Hepatocyte (in vitro differentiated cells): Measurements from ENCODE around the gene RAB3GAP2. TPM values are rescaled to one million over a fixed set of nuclear protein-coding genes. Genes with fewer than 3 reads are reported as not detected.
"Not testable (repeated sequence)": the region's sequence is repeated elsewhere in the genome, so short reads cannot be mapped to it uniquely, and the experiment has no call there.

Experiments used
- DNase-seq: peaks from one replicate; pipeline ENCODE4 v3.0.0-alpha.2; 2016; ENCODE audit warnings: low spot score
- H2AFZ ChIP-seq: fragments of 200-600 bp; sonication (generic); 2 replicates; pipeline ENCODE4 v1.6.0; 2016; ENCODE audit warnings: antibody characterized with exemption, mild to moderate bottlenecking
- H3K27ac ChIP-seq: fragments of 200-600 bp; sonication (generic); 2 replicates; pipeline ENCODE4 v1.5.1; 2016; ENCODE audit warnings: mild to moderate bottlenecking
- H3K27me3 ChIP-seq: fragments of 200-600 bp; sonication (generic); 2 replicates; pipeline ENCODE4 v1.6.1; 2016
- H3K36me3 ChIP-seq: fragments of 200-600 bp; sonication (generic); replicated peaks from 2 replicates; pipeline ENCODE4 v1.5.1; 2016; ENCODE audit warnings: low read depth; ENCODE audit not compliant: insufficient read depth
- H3K4me1 ChIP-seq: fragments of 200-600 bp; sonication (generic); 2 replicates; pipeline ENCODE4 v1.5.1; 2016; ENCODE audit warnings: mild to moderate bottlenecking, moderate library complexity; ENCODE audit not compliant: insufficient read depth
- H3K4me2 ChIP-seq: fragments of 200-600 bp; sonication (generic); 2 replicates; pipeline ENCODE4 v1.6.0; 2016
- H3K4me3 ChIP-seq: fragments of 200-600 bp; sonication (generic); 2 replicates; pipeline ENCODE4 v1.5.1; 2016; ENCODE audit warnings: mild to moderate bottlenecking
- H3K79me2 ChIP-seq: fragments of 200-600 bp; sonication (generic); 2 replicates; pipeline ENCODE4 v1.6.0; 2017; ENCODE audit warnings: mild to moderate bottlenecking
- H3K9me2 ChIP-seq: fragments of 200-600 bp; sonication (generic); replicated peaks from 2 replicates; pipeline ENCODE4 v1.6.0; 2017; ENCODE audit warnings: mild to moderate bottlenecking; ENCODE audit not compliant: insufficient read depth
- H3K9me3 ChIP-seq: fragments of 200-600 bp; sonication (generic); 2 replicates; pipeline ENCODE4 v1.5.1; 2016; ENCODE audit warnings: low read depth, mild to moderate bottlenecking
- H4K20me1 ChIP-seq: fragments of 200-600 bp; sonication (generic); 2 replicates; pipeline ENCODE4 v1.6.0; 2016; ENCODE audit warnings: mild to moderate bottlenecking; ENCODE audit not compliant: insufficient read depth, poor library complexity, severe bottlenecking
- EZH2 ChIP-seq: fragments of 200-600 bp; sonication (generic); IDR thresholded peaks from 2 replicates; pipeline ENCODE4 v1.6.1; 2016; ENCODE audit warnings: antibody characterized with exemption, mild to moderate bottlenecking, borderline replicate concordance
- EZH2phosphoT487 ChIP-seq: fragments of 200-600 bp; sonication (generic); IDR thresholded peaks from one replicate; pipeline ENCODE4 v1.6.1; 2018; ENCODE audit warnings: antibody characterized with exemption, mild to moderate bottlenecking, low read depth, moderate library complexity; ENCODE audit not compliant: unreplicated experiment, severe bottlenecking
- WGBS: methylation state at CpG from one replicate; pipeline ENCODE4 v1.1.6; 2016; ENCODE audit warnings: low lambda C conversion rate; ENCODE audit errors: missing lambda C conversion rate; 5-methylcytosine and 5-hydroxymethylcytosine counted together
- polyA plus RNA-seq: library from polyadenylated mRNA; unstranded; fragments of >200 nt; fragmentation: Nextera tagmentation; extraction: Ambion mirVana; gene quantifications from 2 replicates; pipeline ENCODE4 v1.2.1, GENCODE V29; 2016
- total RNA-seq: library from RNA; depleted of rRNA; stranded (reverse); fragments of >200 nt; gene quantifications from 2 replicates; pipeline ENCODE4 v1.2.3, GENCODE V29; 2014
- TF ChIP-seq, protein P1 (sequence below): fragments of 200-600 bp; sonication (generic); IDR thresholded peaks from 2 replicates; pipeline ENCODE4 v1.5.1; 2016; ENCODE audit warnings: antibody characterized with exemption, mild to moderate bottlenecking; ENCODE audit not compliant: poor library complexity

The RAB3GAP2 gene
- total and polyA plus RNA-seq, 2 experiments from 2014 or later = 13.7 to 31.6 TPM

- peaks cover 37% of the 10 kb centered on the region for H3K79me2 ChIP-seq
- TF ChIP-seq EZH2 (no peak), EZH2phosphoT487 (no peak)
Measured at GRCh38 chr1:220249522-220249921, 22.7 kb downstream of the RAB3GAP2 start.

DNA sequence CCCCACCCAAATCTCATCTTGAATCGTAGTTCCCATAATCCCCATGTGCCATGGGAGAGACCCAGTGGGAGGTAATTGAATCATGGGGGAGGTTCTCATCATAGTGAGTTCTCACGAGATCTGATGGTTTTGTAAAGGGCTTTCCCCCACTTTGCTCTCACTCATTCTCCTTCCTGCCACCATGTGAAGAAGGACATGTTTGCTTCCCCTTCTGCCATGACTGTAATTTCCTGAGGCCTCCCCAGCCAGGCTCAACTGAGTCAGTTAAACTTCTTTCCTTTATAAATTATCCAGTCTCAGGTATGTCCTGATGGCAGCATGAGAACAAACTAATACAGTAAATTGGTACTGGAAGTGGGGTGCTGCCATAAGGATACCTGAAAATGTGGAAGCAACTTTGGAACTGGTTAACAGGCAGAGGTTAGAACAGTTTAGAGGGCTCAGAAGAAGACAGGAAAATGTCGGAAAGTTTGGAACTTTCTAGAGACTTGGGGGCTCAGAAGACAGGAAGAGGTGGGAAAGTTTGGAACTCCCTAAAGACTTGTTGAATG lies 23.5 kb downstream of the RAB3GAP2 start:
- not testable (repeated sequence) for H3K4me2 ChIP-seq, H2AFZ ChIP-seq, H3K9me2 ChIP-seq, H3K27me3 ChIP-seq, H3K4me3 ChIP-seq, H3K27ac ChIP-seq, H3K4me1 ChIP-seq, H3K36me3 ChIP-seq, H4K20me1 ChIP-seq, DNase-seq
- H3K9me3 ChIP-seq = peaks cover 21% of the 10 kb centered on the region
- H3K79me2 ChIP-seq = peaks cover 44% of the 10 kb centered on the region
- 96% methylated on average over 3 of the region's 3 CpGs for WGBS

More at GRCh38 chr1:220249522-220249921, 22.7 kb downstream of the RAB3GAP2 start:
- Histone ChIP-seq H3K4me2 (no peak overlapping the region), H4K20me1 (no peaks in the 10 kb centered on the region), H3K36me3 (no peaks in the 10 kb centered on the region), H3K27ac (no peak overlapping the region), H3K9me3 (peaks cover 21% of the 10 kb centered on the region), H3K9me2 (no peaks in the 10 kb centered on the region), H2AFZ (no peak overlapping the region), H3K4me3 (no peak overlapping the region), H3K27me3 (no peaks in the 10 kb centered on the region), H3K4me1 (no peaks in the 10 kb centered on the region)
- no peak for DNase-seq
- 100% methylated on average over 1 of the region's 1 CpG for WGBS

DNA sequence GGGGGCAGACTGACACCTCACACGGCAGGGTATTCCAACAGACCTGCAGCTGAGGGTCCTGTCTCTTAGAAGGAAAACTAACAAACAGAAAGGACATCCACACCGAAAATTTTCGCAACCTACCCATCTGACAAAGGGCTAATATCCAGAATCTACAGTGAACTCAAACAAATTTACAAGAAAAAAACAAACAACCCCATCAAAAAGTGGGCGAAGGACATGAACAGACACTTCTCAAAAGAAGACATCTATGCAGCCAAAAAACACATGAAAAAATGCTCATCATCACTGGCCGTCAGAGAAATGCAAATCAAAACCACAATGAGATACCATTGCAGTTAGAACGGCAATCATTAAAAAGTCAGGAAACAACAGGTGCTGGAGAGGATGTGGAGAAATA lies 26.4 kb downstream of the RAB3GAP2 start:
- H3K9me3 ChIP-seq = peaks cover 21% of the 10 kb centered on the region
- not testable (repeated sequence) for H2AFZ ChIP-seq, H3K4me2 ChIP-seq, H3K27ac ChIP-seq, DNase-seq, H3K9me2 ChIP-seq, H3K4me3 ChIP-seq, H3K27me3 ChIP-seq, H3K4me1 ChIP-seq, H3K36me3 ChIP-seq
- WGBS = 85% methylated on average over 6 of the region's 6 CpGs
- peaks cover 10% of the 10 kb centered on the region for H4K20me1 ChIP-seq
- peaks cover 64% of the 10 kb centered on the region for H3K79me2 ChIP-seq

DNA sequence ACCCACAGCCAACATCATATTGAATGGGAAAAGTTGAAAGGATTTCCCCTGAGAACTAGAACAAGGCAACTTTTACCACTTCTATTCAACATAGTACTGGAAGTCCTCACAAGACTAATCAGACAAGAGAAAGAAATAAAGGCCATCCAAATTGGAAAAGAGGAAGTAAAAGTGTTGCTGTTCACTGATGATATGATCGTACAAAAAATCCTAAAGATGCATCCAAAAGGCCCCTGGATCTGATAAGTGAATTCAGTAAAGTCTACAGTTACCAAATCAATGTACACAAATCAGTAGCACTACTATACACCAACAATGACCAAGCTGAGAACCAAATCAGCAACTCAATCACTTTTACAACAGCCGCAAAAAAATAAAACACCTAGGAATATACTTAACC lies 28.3 kb downstream of the RAB3GAP2 start:
- Histone ChIP-seq H2AFZ (no peak overlapping the region), H4K20me1 (peaks cover 10% of the 10 kb centered on the region), H3K27me3 (no peaks in the 10 kb centered on the region), H3K9me2 (no peaks in the 10 kb centered on the region), H3K4me1 (no peaks in the 10 kb centered on the region), H3K36me3 (no peaks in the 10 kb centered on the region), H3K4me2 (no peak overlapping the region), H3K9me3 (peaks cover 7% of the 10 kb centered on the region), H3K79me2 (peaks cover 73% of the 10 kb centered on the region), H3K27ac (no peak overlapping the region), H3K4me3 (no peak overlapping the region)
- 92% methylated on average over 2 of the region's 2 CpGs for WGBS
- no peak for TF ChIP-seq EZH2phosphoT487
- no peak for TF ChIP-seq EZH2
- TF ChIP-seq, protein P1, sequence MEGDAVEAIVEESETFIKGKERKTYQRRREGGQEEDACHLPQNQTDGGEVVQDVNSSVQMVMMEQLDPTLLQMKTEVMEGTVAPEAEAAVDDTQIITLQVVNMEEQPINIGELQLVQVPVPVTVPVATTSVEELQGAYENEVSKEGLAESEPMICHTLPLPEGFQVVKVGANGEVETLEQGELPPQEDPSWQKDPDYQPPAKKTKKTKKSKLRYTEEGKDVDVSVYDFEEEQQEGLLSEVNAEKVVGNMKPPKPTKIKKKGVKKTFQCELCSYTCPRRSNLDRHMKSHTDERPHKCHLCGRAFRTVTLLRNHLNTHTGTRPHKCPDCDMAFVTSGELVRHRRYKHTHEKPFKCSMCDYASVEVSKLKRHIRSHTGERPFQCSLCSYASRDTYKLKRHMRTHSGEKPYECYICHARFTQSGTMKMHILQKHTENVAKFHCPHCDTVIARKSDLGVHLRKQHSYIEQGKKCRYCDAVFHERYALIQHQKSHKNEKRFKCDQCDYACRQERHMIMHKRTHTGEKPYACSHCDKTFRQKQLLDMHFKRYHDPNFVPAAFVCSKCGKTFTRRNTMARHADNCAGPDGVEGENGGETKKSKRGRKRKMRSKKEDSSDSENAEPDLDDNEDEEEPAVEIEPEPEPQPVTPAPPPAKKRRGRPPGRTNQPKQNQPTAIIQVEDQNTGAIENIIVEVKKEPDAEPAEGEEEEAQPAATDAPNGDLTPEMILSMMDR = no peak
- DNase-seq = no peak

- Histone ChIP-seq H3K9me3 (no peaks in the 10 kb centered on the region), H4K20me1 (peaks cover 10% of the 10 kb centered on the region), H3K36me3 (no peaks in the 10 kb centered on the region)
Measured at GRCh38 chr1:220241072-220241663, 31.1 kb downstream of the RAB3GAP2 start.

More at GRCh38 chr1:220241072-220241663, 31.1 kb downstream of the RAB3GAP2 start:
- Histone ChIP-seq H3K27me3 (no peaks in the 10 kb centered on the region), H3K79me2 (peaks cover 68% of the 10 kb centered on the region), H3K4me2 (no peak overlapping the region), H2AFZ (no peak overlapping the region), H3K9me2 (no peaks in the 10 kb centered on the region), H3K4me1 (no peaks in the 10 kb centered on the region), H3K27ac (no peak overlapping the region), H3K4me3 (no peak overlapping the region)
- 90% methylated on average over 2 of the region's 2 CpGs for WGBS
- no peak for DNase-seq
- TF ChIP-seq EZH2 (no peak), EZH2phosphoT487 (no peak)
- TF ChIP-seq, protein P1 = no peak
